Ovary (tissue), 9 donors: Measurements from ENCODE around the gene SPAG6. TPM values are rescaled to one million over a fixed set of nuclear protein-coding genes. Genes with fewer than 3 reads are reported as not detected.
"Not testable (repeated sequence)": the region's sequence is repeated elsewhere in the genome, so short reads cannot be mapped to it uniquely, and the experiment has no call there.

Experiments
- DNase-seq, 5 donors: peaks; one replicate each; pipeline ENCODE4 v3.0.0-alpha.2; 2019 to 2020
- H3K27ac ChIP-seq, 2 donors: fragments of 200-600 bp; one replicate each; pipeline versions ENCODE4 v1.5.1 to v1.8.0; 2019 to 2022
- H3K27me3 ChIP-seq: fragments of 200-600 bp; one replicate; pipeline ENCODE4 v1.8.0; 2022
- H3K36me3 ChIP-seq: fragments of 200-600 bp; sonication (generic); one replicate; pipeline ENCODE4 v1.5.1; 2019
- H3K4me1 ChIP-seq: one replicate; pipeline ENCODE4 v1.8.1; 2013; ENCODE audit warnings: mild to moderate bottlenecking, moderate library complexity; ENCODE audit not compliant: insufficient read depth
- H3K4me3 ChIP-seq: fragments of 200-600 bp; sonication (generic); one replicate; pipeline ENCODE4 v1.5.1; 2017
- H3K9me3 ChIP-seq, 2 donors: fragments of 200-600 bp in 1 of 2; sonication (generic) in 1 of 2; one replicate each; pipeline versions ENCODE4 v1.5.1 to v1.8.1; 2013 to 2019; ENCODE audit warnings: mild to moderate bottlenecking in 1 of 2, moderate library complexity in 1 of 2
- CTCF ChIP-seq, 3 donors: fragments of 450-650 bp in 2 of 3; fragments of 200-600 bp in 1 of 3; IDR thresholded peaks; one replicate each; pipeline versions ENCODE4 v1.5.1 to v1.8.0; 2016 to 2022; ENCODE audit warnings: antibody characterized with exemption in 3 of 3, mild to moderate bottlenecking in 1 of 3
- EP300 ChIP-seq: sonication (generic); formaldehyde crosslinking; IDR thresholded peaks from one replicate; pipeline ENCODE4 v1.6.1; 2017; ENCODE audit warnings: antibody characterized with exemption
- POLR2A ChIP-seq: fragments of 450-650 bp; IDR thresholded peaks from one replicate; pipeline ENCODE4 v1.6.1; 2017; ENCODE audit warnings: antibody characterized with exemption, mild to moderate bottlenecking, moderate library complexity
- WGBS, 3 donors: extraction: QIAGEN DNeasy Blood & Tissue Kit in 1 of 3; methylation state at CpG; one replicate each; pipeline versions ENCODE4 v1.1.5 to v1.1.7; 2013 to 2017; 5-methylcytosine and 5-hydroxymethylcytosine counted together
- intact Hi-C, 4 donors: fragments of 100-400 bp; cut with DNase I; formaldehyde crosslinking; loops; one replicate each; pipeline versions ENCODE4 v1.11.0 to v1.15.1; 2022 to 2023
- polyA plus RNA-seq, 2 donors: library from polyadenylated mRNA; stranded (reverse); fragments of 200-250 nt in 1 of 2; fragments of 350-450 nt in 1 of 2; fragmentation: Illumina TruSeq in 1 of 2; extraction: RNeasy Lipid Tissue Mini Kit (QIAGEN cat#74804) in 1 of 2; gene quantifications; one replicate each; pipeline ENCODE4 v1.2.3, GENCODE V29; 2013 to 2014
- total RNA-seq, 7 donors: library from RNA; depleted of rRNA in 2 of 7; stranded (reverse); fragments of >200 nt in 2 of 7; fragmentation: NEBNext Ultra II Directional in 3 of 7; extraction: Animal tissue kit (Norgen Biotek cat#: 25700) in 3 of 7; gene quantifications; one replicate each; pipeline versions ENCODE4 v1.1.0 to v1.2.4, GENCODE V29; 2016 to 2023
- donor health status: DM: no; HTN: no; CAD: no; lungs with moderate emphysema.
- donor health status: DM: no; HTN: no; CAD: no.
- donor health status: Bipolar disorder and iron deficiency.
- donor health status: DM: yes; HTN: yes; CAD: no.
- donor health status: DM: no; HTN: no; CAD: no.
- donor health status: DM: yes; HTN: yes; CAD: no.

Gene SPAG6
- total and polyA plus RNA-seq, 9 donors, result 0.04 to 22.1 (median 0.67) TPM; not detected in 2

GRCh38 chr10:22389856-22390589, 44.7 kb downstream of the SPAG6 start:
- intact Hi-C loops, result no loop called here
- no peaks in the 10 kb centered on the region for H3K9me3 ChIP-seq
- no peaks in the 10 kb centered on the region for H3K36me3 ChIP-seq
- DNase-seq, result no peak
- H3K4me3 ChIP-seq, result no peak overlapping the region
- 82 to 87% (median 82%) methylated on average over 6 of the region's 6 CpGs for WGBS, 3 donors
- no peaks in the 10 kb centered on the region for H3K27me3 ChIP-seq
- no peaks in the 10 kb centered on the region for H3K4me1 ChIP-seq
- TF ChIP-seq CTCF (IDR thresholded peaks at IDR 0.05) (no peak), POLR2A (no peak), EP300 (no peak)
- H3K27ac ChIP-seq, result no peak overlapping the region

GRCh38 chr10:22391600-22391999, 46.3 kb downstream of the SPAG6 start:
- H3K4me3 ChIP-seq, result no peak overlapping the region
- no peak overlapping the region for H3K27ac ChIP-seq
- no peaks in the 10 kb centered on the region for H3K36me3 ChIP-seq
- intact Hi-C loops, result no loop called here
- 86 to 91% (median 90%) methylated on average over 5 of the region's 5 CpGs for WGBS, 3 donors
- no peaks in the 10 kb centered on the region for H3K9me3 ChIP-seq
- H3K4me1 ChIP-seq, result no peaks in the 10 kb centered on the region
- no peaks in the 10 kb centered on the region for H3K27me3 ChIP-seq
- no peak for DNase-seq
- TF ChIP-seq CTCF (IDR thresholded peaks at IDR 0.05) (no peak), EP300 (no peak), POLR2A (no peak)

- intact Hi-C loops, H3K4me3 ChIP-seq, H3K4me1 ChIP-seq, DNase-seq, H3K36me3 ChIP-seq, H3K27ac ChIP-seq, H3K9me3 ChIP-seq, H3K27me3 ChIP-seq: not testable (repeated sequence)
- WGBS, 3 donors, result 22 to 45% (median 23%) methylated on average over 2 of the region's 2 CpGs
Observed at GRCh38 chr10:22396195-22396594, 50.9 kb downstream of the SPAG6 start.

GRCh38 chr10:22406916-22407315, 61.6 kb downstream of the SPAG6 start:
- H3K4me3 ChIP-seq, intact Hi-C loops, H3K4me1 ChIP-seq, DNase-seq, H3K9me3 ChIP-seq, H3K27me3 ChIP-seq, H3K27ac ChIP-seq, H3K36me3 ChIP-seq: not testable (repeated sequence)
- 84 to 91% (median 89%) methylated on average over 1 to 4 of the region's 5 CpGs for WGBS, 3 donors

- Histone ChIP-seq H3K4me3 (no peak overlapping the region), H3K27me3 (no peaks in the 10 kb centered on the region), H3K27ac (no peak overlapping the region), H3K36me3 (no peaks in the 10 kb centered on the region), H3K9me3 (no peaks in the 10 kb centered on the region), H3K4me1 (no peaks in the 10 kb centered on the region)
- TF ChIP-seq POLR2A (no peak), EP300 (no peak)
- intact Hi-C loops, result loop anchor here in 1 of 4 donors (5.0 kb wide), 1 partner anchor 77 kb away; no protein-coding TSS in a partner anchor
- 41 to 62% (median 50%) methylated on average over 1 of the region's 1 CpG for WGBS, 3 donors
- no peak for DNase-seq
Observed at GRCh38 chr10:22410394-22410793, 65.1 kb downstream of the SPAG6 start.

- 76 to 84% (median 81%) methylated on average over 5 of the region's 5 CpGs for WGBS, 3 donors
- TF ChIP-seq POLR2A (no peak), CTCF (IDR thresholded peaks at IDR 0.05) (no peak), EP300 (no peak)
Observed at GRCh38 chr10:22410846-22411245, 65.5 kb downstream of the SPAG6 start.

More at GRCh38 chr10:22410846-22411245, 65.5 kb downstream of the SPAG6 start:
- H3K4me3 ChIP-seq, result no peak overlapping the region
- H3K36me3 ChIP-seq, result no peaks in the 10 kb centered on the region
- intact Hi-C loops, result loop anchor here in 1 of 4 donors (5.0 kb wide), 1 partner anchor 76 kb away; no protein-coding TSS in a partner anchor
- DNase-seq, result no peak
- H3K9me3 ChIP-seq, result no peaks in the 10 kb centered on the region
- H3K27me3 ChIP-seq, result no peaks in the 10 kb centered on the region
- no peak overlapping the region for H3K27ac ChIP-seq
- H3K4me1 ChIP-seq, result no peaks in the 10 kb centered on the region
